Naive thymus-derived CD4-positive, alpha-beta T cell (primary cell): ENCODE measurements around the gene FAM83D. TPM values are rescaled to one million over a fixed set of nuclear protein-coding genes. Genes with fewer than 3 reads are reported as not detected.

Source experiments
- ATAC-seq: fragments of 150-1000 bp; cut with Tn5 transposase; 2 replicates; pipeline ENCODE4 v1.10.0; 2021; ENCODE audit warnings: mild to moderate bottlenecking, moderate library complexity
- CTCF ChIA-PET: fragments of 350-600 bp; sonication (Branson Sonifier 250); formaldehyde crosslinking; loops from one replicate; lab custom pipeline; 2021; ENCODE audit warnings: antibody characterized with exemption; lab: Charles Lee
- POLR2A ChIA-PET: fragments of 350-600 bp; sonication (Branson Sonifier 250); formaldehyde crosslinking; loops from one replicate; lab custom pipeline; 2021; ENCODE audit warnings: antibody characterized with exemption, inconsistent platforms; lab: Charles Lee
- DNase-seq, 9 donors: peaks; one replicate each; pipeline versions ENCODE4 v3.0.0 to v3.0.0-alpha.2; 2020 to 2022; ENCODE audit warnings: mixed read lengths in 1 of 9
- H3K27ac ChIP-seq: one replicate; pipeline ENCODE4 v1.7.0; 2013; ENCODE audit warnings: mild to moderate bottlenecking, low read depth, low read length, moderate library complexity
- H3K27me3 ChIP-seq, 2 donors: one replicate each; pipeline ENCODE4 v1.7.0; 2013; ENCODE audit warnings: low read length in 2 of 2, mild to moderate bottlenecking in 2 of 2, moderate library complexity in 2 of 2; ENCODE audit not compliant: control insufficient read depth in 2 of 2, insufficient read depth in 2 of 2
- H3K36me3 ChIP-seq, 3 experiments: 1 replicate in 2 of 3; 2 replicates in 1 of 3; pipeline ENCODE4 v1.7.0; 2013; ENCODE audit warnings: low read length in 3 of 3, mild to moderate bottlenecking in 3 of 3, moderate library complexity in 1 of 3; ENCODE audit not compliant: insufficient read depth in 3 of 3, control insufficient read depth in 2 of 3
- H3K4me1 ChIP-seq, 2 donors: one replicate each; pipeline ENCODE4 v1.7.0; 2013; ENCODE audit warnings: low read length in 2 of 2, mild to moderate bottlenecking in 2 of 2, moderate library complexity in 1 of 2; ENCODE audit not compliant: control insufficient read depth in 2 of 2, insufficient read depth in 2 of 2
- H3K4me3 ChIP-seq: 2 replicates; pipeline ENCODE4 v1.7.0; 2013; ENCODE audit warnings: mild to moderate bottlenecking, low read length
- H3K9me3 ChIP-seq, 3 experiments: 1 replicate in 2 of 3; 2 replicates in 1 of 3; pipeline ENCODE4 v1.7.0; 2013; ENCODE audit warnings: low read length in 3 of 3; ENCODE audit not compliant: control insufficient read depth in 2 of 3
- H3K27ac Mint-ChIP-seq, 9 donors: one replicate each; pipeline ENCODE4 v1.8.0; 2020 to 2022; ENCODE audit warnings: mixed read lengths in 9 of 9, mild to moderate bottlenecking in 8 of 9, moderate library complexity in 5 of 9, inconsistent platforms in 2 of 9
- H3K27me3 Mint-ChIP-seq, 5 donors: one replicate each; pipeline ENCODE4 v1.8.0; 2021 to 2022; ENCODE audit warnings: mixed read lengths in 5 of 5, mild to moderate bottlenecking in 1 of 5
- H3K36me3 Mint-ChIP-seq, 5 donors: one replicate each; pipeline ENCODE4 v1.8.0; 2020 to 2022; ENCODE audit warnings: mixed read lengths in 5 of 5, mild to moderate bottlenecking in 3 of 5, inconsistent platforms in 1 of 5
- H3K4me1 Mint-ChIP-seq, 7 donors: one replicate each; pipeline ENCODE4 v1.8.0; 2020 to 2022; ENCODE audit warnings: mixed read lengths in 7 of 7, mild to moderate bottlenecking in 3 of 7, inconsistent platforms in 1 of 7
- H3K4me3 Mint-ChIP-seq, 10 donors: one replicate each; pipeline ENCODE4 v1.8.0; 2020 to 2022; ENCODE audit warnings: mild to moderate bottlenecking in 10 of 10, mixed read lengths in 10 of 10, moderate library complexity in 6 of 10, inconsistent platforms in 2 of 10
- H3K9me3 Mint-ChIP-seq, 11 donors: one replicate each; pipeline ENCODE4 v1.8.0; 2020 to 2022; ENCODE audit warnings: mixed read lengths in 11 of 11, mild to moderate bottlenecking in 4 of 11, inconsistent platforms in 1 of 11, moderate library complexity in 1 of 11
- intact Hi-C, 2 donors: fragments of 100-400 bp; cut with micrococcal nuclease; formaldehyde crosslinking; loops; one replicate each; pipeline ENCODE4 v1.15.1; 2023
- polyA plus RNA-seq, 2 donors: library from polyadenylated mRNA; unstranded; fragments of 300-500 nt; fragmentation: Illumina TruSeq; gene quantifications; one replicate each; pipeline ENCODE4 v1.2.3, GENCODE V29; 2021
- total RNA-seq, 6 experiments: library from RNA in 5 of 6; stranded (reverse) in 5 of 6; gene quantifications; 1 replicate in 5 of 6; 2 replicates in 1 of 6; pipeline ENCODE4 v1.2.3 and lab custom pipeline; 2021 to 2026

The FAM83D gene
- total and polyA plus RNA-seq, 7 experiments from 2014 or later: 0.82 to 11.1 (median 1.8) TPM

DNA sequence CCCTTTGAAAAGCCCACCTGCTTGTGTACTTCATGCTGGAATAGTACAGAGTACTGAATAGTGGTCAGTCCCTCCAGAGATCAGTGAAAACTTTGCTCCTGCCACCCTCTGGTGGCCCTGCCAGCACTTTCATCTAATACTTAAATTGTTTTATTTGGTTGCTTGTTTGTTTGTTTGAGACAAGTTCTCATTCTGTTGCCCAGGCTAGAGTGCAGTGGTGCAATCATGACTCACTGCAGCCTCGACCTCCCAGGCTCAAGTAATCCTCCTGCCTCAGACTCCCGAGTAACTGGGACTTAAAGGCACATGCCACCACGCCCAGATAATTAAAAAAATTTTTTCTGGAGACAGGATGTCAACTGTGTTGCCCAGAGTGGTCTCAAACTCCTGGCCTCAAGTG is 9.1 kb downstream of the FAM83D start:
- H3K9me3 Mint-ChIP-seq: no peaks in the 10 kb centered on the region
- no peak overlapping the region for H3K27ac ChIP-seq
- CTCF ChIA-PET: no interaction called here
- no peak for DNase-seq
- no peak for ATAC-seq
- no peaks in the 10 kb centered on the region for H3K36me3 ChIP-seq
- H3K27ac Mint-ChIP-seq: no peak overlapping the region
- no peaks in the 10 kb centered on the region for H3K27me3 Mint-ChIP-seq
- no peaks in the 10 kb centered on the region for H3K9me3 ChIP-seq
- H3K4me3 ChIP-seq: no peak overlapping the region
- no peaks in the 10 kb centered on the region for H3K27me3 ChIP-seq
- H3K36me3 Mint-ChIP-seq: peaks cover 0 to 4% (median 0%) of the 10 kb centered on the region in 5 donors
- H3K4me1 Mint-ChIP-seq: peaks cover 0 to 50% (median 0%) of the 10 kb centered on the region in 7 donors
- intact Hi-C loops: no loop called here
- POLR2A ChIA-PET: interaction anchor here (0.6 kb wide), 1 partner anchor 49 kb away, joined by 5 read pairs; no protein-coding TSS in a partner anchor
- peaks cover 0 to 2% of the 10 kb centered on the region in 2 donors for H3K4me1 ChIP-seq
- no peak overlapping the region for H3K4me3 Mint-ChIP-seq

DNA sequence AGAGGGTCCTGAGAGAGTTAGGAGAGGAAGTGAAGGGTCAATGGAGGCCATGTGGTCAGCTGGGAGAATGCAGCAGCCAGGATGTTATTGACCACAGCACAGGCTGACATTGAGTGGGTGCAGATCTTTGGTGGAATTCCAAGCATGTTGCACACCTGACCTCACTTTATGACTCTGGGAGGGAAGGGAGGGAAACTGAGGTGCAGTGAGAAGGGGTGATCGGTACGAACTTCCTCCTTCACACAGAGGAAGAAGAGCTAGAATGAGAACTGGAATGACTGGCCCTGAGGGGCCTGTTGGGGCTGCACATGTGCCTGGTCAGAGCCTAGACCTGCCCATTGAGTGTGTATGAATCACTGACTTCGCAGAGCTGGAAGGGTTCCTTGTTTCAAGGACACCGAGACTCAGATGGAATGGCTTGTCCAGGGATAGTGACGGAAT is 9.8 kb downstream of the FAM83D start:
- DNase-seq (no peak), ATAC-seq (no peak)
- Mint-ChIP-seq H3K27me3 (no peaks in the 10 kb centered on the region), H3K4me3 (no peak overlapping the region), H3K27ac (no peak overlapping the region), H3K4me1 (peaks cover 0 to 43% (median 0%) of the 10 kb centered on the region in 7 donors), H3K9me3 (no peaks in the 10 kb centered on the region), H3K36me3 (peaks cover 0 to 4% (median 0%) of the 10 kb centered on the region in 5 donors)
- Histone ChIP-seq H3K27ac (no peak overlapping the region), H3K36me3 (no peaks in the 10 kb centered on the region), H3K4me1 (no peaks in the 10 kb centered on the region), H3K9me3 (no peaks in the 10 kb centered on the region), H3K27me3 (no peaks in the 10 kb centered on the region), H3K4me3 (no peak overlapping the region)
- ChIA-PET POLR2A (interaction anchor here (0.6 kb wide), 1 partner anchor 48 kb away, joined by 5 read pairs; no protein-coding TSS in a partner anchor), CTCF (no interaction called here)
- intact Hi-C loops: no loop called here

DNA sequence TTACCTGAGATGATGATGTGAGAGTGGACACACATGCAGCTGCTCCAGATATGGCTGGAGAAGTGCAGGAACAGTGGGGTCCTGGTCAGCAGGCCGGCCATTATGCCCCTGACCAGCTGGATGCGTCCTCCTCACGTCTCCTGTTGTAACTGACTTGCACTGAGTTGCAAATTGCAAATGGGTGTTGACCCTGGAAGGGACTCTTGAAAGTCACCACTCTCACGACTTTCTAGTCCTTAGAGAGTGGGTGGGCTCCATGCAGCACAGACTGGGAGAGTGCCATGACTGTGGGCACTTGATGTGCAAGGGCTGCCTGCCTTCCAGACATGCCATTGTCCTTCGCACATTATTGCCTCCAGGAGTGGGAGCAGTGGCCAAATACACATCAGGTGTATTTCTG is 10.8 kb downstream of the FAM83D start:
- Histone ChIP-seq H3K36me3 (no peaks in the 10 kb centered on the region), H3K27me3 (no peaks in the 10 kb centered on the region), H3K4me1 (no peaks in the 10 kb centered on the region), H3K27ac (no peak overlapping the region), H3K4me3 (no peak overlapping the region), H3K9me3 (no peaks in the 10 kb centered on the region)
- Mint-ChIP-seq H3K27ac (no peak overlapping the region), H3K27me3 (no peaks in the 10 kb centered on the region), H3K36me3 (peaks cover 0 to 7% (median 4%) of the 10 kb centered on the region in 5 donors), H3K9me3 (no peaks in the 10 kb centered on the region), H3K4me1 (peaks cover 0 to 38% (median 0%) of the 10 kb centered on the region in 7 donors), H3K4me3 (no peak overlapping the region)
- ATAC-seq: no peak
- ChIA-PET POLR2A (no interaction called here), CTCF (no interaction called here)
- intact Hi-C loops: no loop called here
- no peak for DNase-seq

DNA sequence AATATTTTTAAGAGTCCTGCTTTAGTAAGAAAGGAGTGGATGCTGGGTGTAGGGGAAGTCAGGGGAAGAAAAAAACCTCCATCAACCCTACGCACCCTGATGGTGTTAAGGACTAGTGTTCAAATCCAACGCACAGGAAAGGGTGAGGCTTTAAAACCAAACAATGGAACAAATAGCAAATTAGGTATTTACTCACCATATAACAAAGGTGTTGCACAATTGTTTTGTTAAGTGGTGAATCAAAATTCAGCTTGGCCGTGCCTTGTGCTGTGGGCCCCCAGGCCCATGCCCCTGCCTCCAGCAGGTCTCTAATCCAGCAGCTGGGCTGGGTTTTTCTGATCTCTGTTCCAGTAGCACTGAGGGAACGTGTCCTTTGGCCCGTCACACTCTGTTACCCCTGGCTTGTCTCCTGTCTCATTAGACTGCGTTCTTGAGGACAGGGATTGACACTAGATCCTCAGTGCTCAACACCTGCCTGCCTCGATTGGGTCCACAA is 11.8 kb downstream of the FAM83D start:
- H3K4me3 ChIP-seq: no peak overlapping the region
- peaks cover 0 to 32% (median 0%) of the 10 kb centered on the region in 7 donors for H3K4me1 Mint-ChIP-seq
- DNase-seq (no peak), ATAC-seq (no peak)
- H3K36me3 ChIP-seq: no peaks in the 10 kb centered on the region
- H3K27ac Mint-ChIP-seq: no peak overlapping the region
- H3K4me1 ChIP-seq: no peaks in the 10 kb centered on the region
- H3K27me3 ChIP-seq: no peaks in the 10 kb centered on the region
- H3K27ac ChIP-seq: no peak overlapping the region
- ChIA-PET CTCF (no interaction called here), POLR2A (no interaction called here)
- H3K36me3 Mint-ChIP-seq: peaks cover 0 to 11% (median 5%) of the 10 kb centered on the region in 5 donors
- H3K4me3 Mint-ChIP-seq: no peak overlapping the region
- H3K9me3 Mint-ChIP-seq: no peaks in the 10 kb centered on the region
- H3K9me3 ChIP-seq: no peaks in the 10 kb centered on the region
- H3K27me3 Mint-ChIP-seq: no peaks in the 10 kb centered on the region
- intact Hi-C loops: no loop called here

DNA sequence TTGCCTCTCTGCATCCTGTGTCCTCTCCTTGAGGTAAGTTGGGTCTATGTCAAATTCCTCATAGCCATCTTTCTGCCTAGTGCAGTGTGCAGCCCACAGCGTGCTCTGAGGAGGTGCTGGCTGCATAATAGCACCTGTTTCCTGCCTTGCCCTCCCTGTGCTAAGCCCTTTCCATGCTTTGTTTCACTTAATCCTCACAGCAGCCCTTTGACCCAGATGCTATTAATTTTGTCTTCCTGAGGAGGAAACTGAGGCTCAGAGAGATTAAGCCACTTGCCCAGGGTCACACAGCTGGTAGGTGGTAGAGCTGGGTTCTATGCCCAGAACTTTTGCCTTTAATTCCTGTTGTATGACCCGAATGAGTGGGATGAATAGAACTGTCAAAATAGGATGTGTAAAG is 13.5 kb downstream of the FAM83D start:
- Mint-ChIP-seq H3K36me3 (peaks cover 0 to 11% (median 5%) of the 10 kb centered on the region in 5 donors), H3K27ac (peak overlapping the region in 1 of 9 donors; percentile 11), H3K4me3 (no peak overlapping the region), H3K4me1 (peaks cover 0 to 26% (median 0%) of the 10 kb centered on the region in 7 donors), H3K9me3 (no peaks in the 10 kb centered on the region), H3K27me3 (no peaks in the 10 kb centered on the region)
- intact Hi-C loops: no loop called here
- H3K4me3 ChIP-seq: no peak overlapping the region
- no peaks in the 10 kb centered on the region for H3K9me3 ChIP-seq
- no peak overlapping the region for H3K27ac ChIP-seq
- H3K4me1 ChIP-seq: no peaks in the 10 kb centered on the region
- no peaks in the 10 kb centered on the region for H3K27me3 ChIP-seq
- no peak for ATAC-seq
- ChIA-PET CTCF (no interaction called here), POLR2A (interaction anchor here (0.6 kb wide), 1 partner anchor 534 kb away, joined by 4 read pairs; no protein-coding TSS in a partner anchor)
- H3K36me3 ChIP-seq: no peaks in the 10 kb centered on the region
- no peak for DNase-seq

DNA sequence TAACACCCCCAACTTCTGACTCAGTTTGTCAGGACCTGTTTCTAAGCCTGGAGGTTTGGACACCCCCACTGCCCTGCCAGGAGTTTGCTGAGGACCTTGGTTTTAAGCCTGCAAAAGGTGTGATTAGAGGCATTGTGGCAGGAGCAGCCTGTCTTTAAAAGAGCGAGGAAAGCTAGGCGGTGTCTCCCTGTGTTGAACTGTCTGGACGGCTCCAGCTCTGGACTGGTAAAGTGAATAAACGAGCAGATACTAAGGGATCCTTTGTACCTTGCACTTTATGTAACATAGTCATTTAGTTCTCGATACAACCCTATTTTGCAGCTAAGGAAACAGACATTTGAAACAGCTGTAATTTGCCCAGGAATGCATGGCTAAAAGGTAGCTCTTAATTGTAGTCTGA is 14.4 kb downstream of the FAM83D start:
- intact Hi-C loops: no loop called here
- Mint-ChIP-seq H3K36me3 (peaks cover 0 to 14% (median 5%) of the 10 kb centered on the region in 5 donors), H3K27me3 (no peaks in the 10 kb centered on the region), H3K9me3 (no peaks in the 10 kb centered on the region), H3K4me3 (no peak overlapping the region), H3K4me1 (peaks cover 0 to 20% (median 0%) of the 10 kb centered on the region in 7 donors), H3K27ac (no peak overlapping the region)
- ChIA-PET POLR2A (no interaction called here), CTCF (no interaction called here)
- DNase-seq: no peak
- no peaks in the 10 kb centered on the region for H3K9me3 ChIP-seq
- H3K27ac ChIP-seq: no peak overlapping the region
- no peaks in the 10 kb centered on the region for H3K27me3 ChIP-seq
- no peaks in the 10 kb centered on the region for H3K4me1 ChIP-seq
- no peak for ATAC-seq
- no peak overlapping the region for H3K4me3 ChIP-seq
- H3K36me3 ChIP-seq: no peaks in the 10 kb centered on the region
